Hair follicle dermal papilla cell (primary cell): ENCODE measurements around the gene ARF1. TPM values are rescaled to one million over a fixed set of nuclear protein-coding genes. Genes with fewer than 3 reads are reported as not detected.

ENCODE experiments used
- small RNA-seq: library from RNA; depleted of rRNA; stranded (forward); fragments of <200 nt; gene quantifications from one replicate; pipeline ENCODE3, GENCODE V24; 2012
- total RNA-seq: library from RNA; depleted of rRNA; stranded (reverse); fragments of >200 nt; gene quantifications from 2 replicates; pipeline ENCODE4 v1.2.3, GENCODE V29; 2012

ARF1 gene
- 382 and 385 TPM in 2 replicates for total RNA-seq

GRCh38 chr1:228082214-228082917, at the start of gene ARF1:
TSS of gene ARF1 (plus strand) at chr1:228082708. CDS start at chr1:228097115, 14,407 bp downstream.

GRCh38 chr1:228102791-228103620, 20.5 kb downstream of the ARF1 start, which contains the start of gene C1orf35:
TSS of gene C1orf35 (minus strand) at chr1:228103325. CDS start at chr1:228103227, 98 bp downstream.

GRCh38 chr1:228109073-228109961, 26.8 kb downstream of the ARF1 start, which contains the start of gene MRPL55:
TSS of gene MRPL55 (minus strand) at chr1:228109299. CDS start at chr1:228108260, 1,039 bp downstream.

GRCh38 chr1:228139931-228140723, 57.6 kb downstream of the ARF1 start, which contains the start of gene GUK1:
TSS of gene GUK1 (plus strand) at chr1:228140279. CDS start at chr1:228140303, 24 bp downstream.

Small RNA genes lying within 50 kb of the gene (small RNA-seq; reads per million reads assigned to genes)
- gene AL359510.1: not detected

Other genes starting within 250 kb of the ARF1 start
- 4.7 and 4.9 TPM in 2 replicates for gene WNT9A, start 134.8 kb upstream of the ARF1 start, total RNA-seq
- not detected in 2 replicates for gene WNT3A, start 75.7 kb upstream of the ARF1 start, total RNA-seq
- gene C1orf35, start 20.6 kb downstream of the ARF1 start, total RNA-seq: 2.8 and 3.5 TPM in 2 replicates
- 22.0 and 39.6 TPM in 2 replicates for gene MRPL55, start 26.6 kb downstream of the ARF1 start, total RNA-seq
- gene GUK1, start 57.6 kb downstream of the ARF1 start, total RNA-seq: 197 and 281 TPM in 2 replicates
- 2.1 TPM in 2 replicates for gene GJC2, start 67.2 kb downstream of the ARF1 start, total RNA-seq
- gene IBA57, start 83.1 kb downstream of the ARF1 start, total RNA-seq: 6.8 and 8.8 TPM in 2 replicates
- 10.6 and 11.4 TPM in 2 replicates for gene OBSCN, start 125.3 kb downstream of the ARF1 start, total RNA-seq